HT-29 (cell line): ENCODE results near the gene NOTCH1. TPM values are rescaled to one million over a fixed set of nuclear protein-coding genes. Genes with fewer than 3 reads are reported as not detected.
"Not testable (repeated sequence)": the region's sequence is repeated elsewhere in the genome, so short reads cannot be mapped to it uniquely, and the experiment has no call there.

Source experiments
- DNase-seq: peaks from one replicate; pipeline ENCODE4 v3.0.0-alpha.2; 2015; ENCODE audit warnings: low spot score
- total RNA-seq: library from RNA; depleted of rRNA; stranded (reverse); fragments of >200 nt; shearing (Covaris generic); gene quantifications from 2 replicates; pipeline ENCODE4 v1.2.3, GENCODE V29; 2014

NOTCH1 gene
- total RNA-seq, 1 experiment from 2014 or later = 57.7 TPM

- DNase-seq = peak; percentile 56
Observed at GRCh38 chr9:136578915-136579649, 33.2 kb upstream of the NOTCH1 start.

- no peak for DNase-seq
Observed at GRCh38 chr9:136578626-136578914, 32.7 kb upstream of the NOTCH1 start.

GRCh38 chr9:136577941-136578625 lies 32.2 kb upstream of the NOTCH1 start:
- no peak for DNase-seq

- no peak for DNase-seq
Observed at GRCh38 chr9:136576269-136576626, 30.4 kb upstream of the NOTCH1 start.

- no peak for DNase-seq
Observed at GRCh38 chr9:136575626-136576268, 29.9 kb upstream of the NOTCH1 start.

- not testable (repeated sequence) for DNase-seq
Observed at GRCh38 chr9:136574606-136575005, 28.8 kb upstream of the NOTCH1 start.

GRCh38 chr9:136572828-136573625 lies 27.2 kb upstream of the NOTCH1 start:
- DNase-seq = no peak

GRCh38 chr9:136572003-136572827 lies 26.4 kb upstream of the NOTCH1 start:
- DNase-seq = no peak

- no peak for DNase-seq
Observed at GRCh38 chr9:136571531-136571930, 25.7 kb upstream of the NOTCH1 start.

- DNase-seq = no peak
Observed at GRCh38 chr9:136570916-136571315, 25.1 kb upstream of the NOTCH1 start.

- DNase-seq = no peak
Observed at GRCh38 chr9:136570191-136570845, 24.5 kb upstream of the NOTCH1 start.

- DNase-seq = no peak
Observed at GRCh38 chr9:136569526-136570148, 23.8 kb upstream of the NOTCH1 start.

GRCh38 chr9:136568288-136569081 lies 22.6 kb upstream of the NOTCH1 start:
- peak; percentile 28 for DNase-seq

GRCh38 chr9:136567651-136568287 lies 21.9 kb upstream of the NOTCH1 start:
- DNase-seq = peak; percentile 82

GRCh38 chr9:136566901-136567300 lies 21.1 kb upstream of the NOTCH1 start:
- DNase-seq = no peak

- no peak for DNase-seq
Observed at GRCh38 chr9:136566553-136566895, 20.7 kb upstream of the NOTCH1 start.

- DNase-seq = no peak
Observed at GRCh38 chr9:136565715-136566552, 20.1 kb upstream of the NOTCH1 start.

- DNase-seq = no peak
Observed at GRCh38 chr9:136565086-136565714, 19.4 kb upstream of the NOTCH1 start.
